Glutamatergic neuron (in vitro differentiated cells): ENCODE measurements around the gene STT3A. TPM values are rescaled to one million over a fixed set of nuclear protein-coding genes. Genes with fewer than 3 reads are reported as not detected.

Experiments used
- DNase-seq: peaks from one replicate; pipeline ENCODE4 v3.0.0; 2022
- H3K27ac Mint-ChIP-seq: one replicate; pipeline ENCODE4 v1.8.0; 2020; ENCODE audit warnings: mild to moderate bottlenecking, mixed read lengths, inconsistent platforms; ENCODE audit not compliant: unreplicated experiment
- H3K27me3 Mint-ChIP-seq: one replicate; pipeline ENCODE4 v1.8.0; 2020; ENCODE audit warnings: mild to moderate bottlenecking, moderate library complexity, mixed read lengths, inconsistent platforms; ENCODE audit not compliant: unreplicated experiment
- H3K36me3 Mint-ChIP-seq: one replicate; pipeline ENCODE4 v1.8.0; 2020; ENCODE audit warnings: mild to moderate bottlenecking, mixed read lengths, inconsistent platforms; ENCODE audit not compliant: unreplicated experiment
- H3K4me1 Mint-ChIP-seq: one replicate; pipeline ENCODE4 v1.8.0; 2020; ENCODE audit warnings: mild to moderate bottlenecking, low read depth, mixed read lengths, inconsistent platforms; ENCODE audit not compliant: unreplicated experiment
- H3K4me3 Mint-ChIP-seq: one replicate; pipeline ENCODE4 v1.8.0; 2020; ENCODE audit warnings: mild to moderate bottlenecking, mixed read lengths, inconsistent platforms; ENCODE audit not compliant: unreplicated experiment
- H3K9me3 Mint-ChIP-seq: one replicate; pipeline ENCODE4 v1.8.0; 2020; ENCODE audit warnings: mild to moderate bottlenecking, moderate library complexity, mixed read lengths, inconsistent platforms; ENCODE audit not compliant: unreplicated experiment
- total RNA-seq: library from RNA; stranded (reverse); fragmentation: NEBNext Ultra II Directional; extraction: Animal tissue kit (Norgen Biotek cat#: 25700); gene quantifications from one replicate; pipeline ENCODE4 v1.2.1, GENCODE V29; 2021; ENCODE audit not compliant: unreplicated experiment
- TF ChIP-seq, protein P1 (sequence below): fragments of 200-600 bp; sonication (generic); IDR thresholded peaks from one replicate; pipeline ENCODE4 v1.5.0; 2021; ENCODE audit not compliant: partially characterized antibody, unreplicated experiment

The STT3A gene
- total RNA-seq, 1 donor from 2014 or later = 68.0 TPM

DNA sequence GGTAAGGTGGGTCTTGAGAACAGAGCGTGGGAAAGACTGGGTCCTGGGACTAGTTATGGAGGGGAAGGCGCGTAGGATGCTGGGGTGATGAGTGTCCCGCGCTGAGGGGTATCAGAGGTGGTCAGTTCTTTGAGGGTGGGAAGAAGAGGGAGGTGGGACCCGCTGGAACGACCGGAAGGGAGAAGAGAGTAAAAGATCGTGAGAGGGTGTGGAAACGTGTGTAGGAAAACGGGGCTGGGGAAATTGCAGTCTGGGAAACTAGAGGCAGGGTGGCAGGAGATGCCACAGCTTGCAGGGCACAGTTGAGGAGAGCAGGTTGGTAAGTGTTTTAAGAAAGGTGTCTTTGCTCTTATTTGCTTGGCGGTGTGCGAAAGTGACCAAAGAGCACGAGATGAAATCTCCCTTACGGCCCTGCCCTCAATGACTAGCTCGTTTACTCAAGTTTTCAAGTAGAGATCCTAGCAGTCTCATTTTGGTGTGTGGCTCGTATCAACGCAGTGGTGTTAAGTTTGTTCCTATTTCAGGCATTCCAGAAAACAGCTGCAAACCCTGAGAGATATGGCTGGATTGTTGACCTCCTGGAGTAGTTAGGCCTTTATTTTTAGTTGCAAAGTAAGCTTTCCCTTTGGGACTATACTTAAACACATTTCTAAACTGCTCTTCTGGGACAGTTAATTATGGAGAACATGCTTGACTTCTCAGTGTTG, 615 bp downstream of the STT3A start:
- Mint-ChIP-seq H3K27me3 (no peaks in the 10 kb centered on the region), H3K36me3 (no peaks in the 10 kb centered on the region), H3K4me1 (peaks cover 9% of the 10 kb centered on the region), H3K27ac (peak overlapping the region; percentile 80), H3K4me3 (peak overlapping the region; percentile 96), H3K9me3 (peaks cover 8% of the 10 kb centered on the region)
- TF ChIP-seq, protein P1, sequence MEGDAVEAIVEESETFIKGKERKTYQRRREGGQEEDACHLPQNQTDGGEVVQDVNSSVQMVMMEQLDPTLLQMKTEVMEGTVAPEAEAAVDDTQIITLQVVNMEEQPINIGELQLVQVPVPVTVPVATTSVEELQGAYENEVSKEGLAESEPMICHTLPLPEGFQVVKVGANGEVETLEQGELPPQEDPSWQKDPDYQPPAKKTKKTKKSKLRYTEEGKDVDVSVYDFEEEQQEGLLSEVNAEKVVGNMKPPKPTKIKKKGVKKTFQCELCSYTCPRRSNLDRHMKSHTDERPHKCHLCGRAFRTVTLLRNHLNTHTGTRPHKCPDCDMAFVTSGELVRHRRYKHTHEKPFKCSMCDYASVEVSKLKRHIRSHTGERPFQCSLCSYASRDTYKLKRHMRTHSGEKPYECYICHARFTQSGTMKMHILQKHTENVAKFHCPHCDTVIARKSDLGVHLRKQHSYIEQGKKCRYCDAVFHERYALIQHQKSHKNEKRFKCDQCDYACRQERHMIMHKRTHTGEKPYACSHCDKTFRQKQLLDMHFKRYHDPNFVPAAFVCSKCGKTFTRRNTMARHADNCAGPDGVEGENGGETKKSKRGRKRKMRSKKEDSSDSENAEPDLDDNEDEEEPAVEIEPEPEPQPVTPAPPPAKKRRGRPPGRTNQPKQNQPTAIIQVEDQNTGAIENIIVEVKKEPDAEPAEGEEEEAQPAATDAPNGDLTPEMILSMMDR = no peak
- no peak for DNase-seq

DNA sequence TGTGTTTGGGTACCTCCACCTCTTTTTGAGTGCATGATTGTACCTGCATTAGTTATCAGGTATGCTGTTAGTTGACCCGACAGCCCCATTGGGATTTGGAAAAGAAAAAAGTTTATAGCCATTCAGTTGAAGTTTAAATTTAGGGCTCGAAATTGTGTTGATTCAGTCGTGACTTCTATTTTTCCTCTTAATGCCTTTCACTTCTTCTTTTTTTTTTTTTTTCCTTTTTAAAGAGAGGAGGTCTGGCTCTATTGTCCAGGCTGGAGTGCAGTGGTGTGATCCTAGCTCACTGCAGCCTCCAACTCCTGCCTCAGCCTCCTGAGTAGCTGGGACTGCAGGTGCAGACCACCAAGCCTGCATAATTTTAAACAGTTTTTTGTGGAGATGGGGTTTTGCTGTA, 2.3 kb downstream of the STT3A start:
- Mint-ChIP-seq H3K4me1 (peaks cover 9% of the 10 kb centered on the region), H3K9me3 (peaks cover 8% of the 10 kb centered on the region), H3K36me3 (no peaks in the 10 kb centered on the region), H3K4me3 (no peak overlapping the region), H3K27me3 (no peaks in the 10 kb centered on the region), H3K27ac (no peak overlapping the region)
- TF ChIP-seq, protein P1 = no peak
- no peak for DNase-seq

DNA sequence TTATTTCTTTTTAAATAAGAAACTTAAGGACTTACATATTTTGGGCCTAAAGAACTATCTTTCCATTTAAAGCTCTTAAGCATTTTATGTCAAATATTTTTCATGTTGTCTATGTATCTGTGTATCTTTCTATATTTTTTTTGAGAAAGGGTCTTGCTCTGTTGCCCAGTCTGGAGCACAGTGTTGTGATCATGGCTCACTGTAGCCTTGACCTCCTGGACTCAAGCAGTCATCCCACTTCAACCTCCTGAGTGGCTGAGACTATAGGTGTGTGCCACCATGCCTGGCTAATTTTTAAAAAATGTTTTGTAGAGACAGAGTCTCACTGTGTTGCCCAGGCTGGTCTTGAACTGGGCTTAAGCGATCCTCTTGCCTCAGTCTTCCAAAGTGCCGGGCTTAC, 8.0 kb downstream of the STT3A start:
- TF ChIP-seq, protein P1 = no peak
- no peaks in the 10 kb centered on the region for H3K27me3 Mint-ChIP-seq
- no peaks in the 10 kb centered on the region for H3K36me3 Mint-ChIP-seq
- no peak overlapping the region for H3K27ac Mint-ChIP-seq
- no peak overlapping the region for H3K4me3 Mint-ChIP-seq
- H3K4me1 Mint-ChIP-seq = no peaks in the 10 kb centered on the region
- H3K9me3 Mint-ChIP-seq = no peaks in the 10 kb centered on the region
- DNase-seq = no peak

DNA sequence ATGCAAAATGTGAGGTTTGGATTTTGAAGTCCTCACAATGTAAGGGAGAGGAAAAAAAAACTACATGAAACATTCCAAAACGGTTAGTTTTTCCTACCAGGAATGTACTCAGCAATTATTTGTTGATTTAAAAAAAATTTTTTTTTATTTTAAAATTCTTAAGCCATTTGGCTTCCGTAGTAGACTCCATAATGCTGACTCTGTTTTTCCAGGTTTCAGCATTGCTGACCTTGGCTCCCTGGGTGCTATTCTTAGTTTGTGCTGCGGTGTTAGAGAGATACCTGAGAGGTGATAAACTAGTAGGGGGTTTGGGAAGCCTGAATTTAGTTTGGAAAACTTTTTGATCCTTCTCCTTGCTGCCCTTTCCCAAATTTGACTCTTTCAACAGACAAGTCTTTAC, 10.6 kb downstream of the STT3A start:
- H3K27me3 Mint-ChIP-seq = no peaks in the 10 kb centered on the region
- H3K36me3 Mint-ChIP-seq = no peaks in the 10 kb centered on the region
- no peaks in the 10 kb centered on the region for H3K9me3 Mint-ChIP-seq
- no peak for DNase-seq
- TF ChIP-seq, protein P1 = no peak
- H3K4me1 Mint-ChIP-seq = no peaks in the 10 kb centered on the region
- H3K27ac Mint-ChIP-seq = no peak overlapping the region
- H3K4me3 Mint-ChIP-seq = no peak overlapping the region

GRCh38 chr11:125605417-125605816, 12.8 kb downstream of the STT3A start:
- H3K4me1 Mint-ChIP-seq = no peaks in the 10 kb centered on the region
- H3K27ac Mint-ChIP-seq = no peak overlapping the region
- no peaks in the 10 kb centered on the region for H3K9me3 Mint-ChIP-seq
- H3K27me3 Mint-ChIP-seq = no peaks in the 10 kb centered on the region
- TF ChIP-seq, protein P1 = no peak
- no peaks in the 10 kb centered on the region for H3K36me3 Mint-ChIP-seq
- no peak overlapping the region for H3K4me3 Mint-ChIP-seq
- DNase-seq = no peak
